ENCODE data around the gene KIAA1614.

KIAA1614 gene

GRCh38 chr1:180896161-180896560 is 16.5 kb upstream of the KIAA1614 start:
- no peak for TF ChIP-seq ZFP30 (CRISPR knock-in tag; IDR thresholded peaks at IDR 0.05)
- TF ChIP-seq POU6F1 (CRISPR knock-in tag; IDR thresholded peaks at IDR 0.05; ENCODE audit: borderline replicate concordance, low read depth): no peak
- TF ChIP-seq TCF4 (CRISPR knock-in tag; IDR thresholded peaks at IDR 0.05; ENCODE audit: borderline replicate concordance): no peak
- TF ChIP-seq ISL1 (CRISPR knock-in tag; IDR thresholded peaks at IDR 0.05): no peak
- no peak for TF ChIP-seq BACH2 (CRISPR knock-in tag; IDR thresholded peaks at IDR 0.05; ENCODE audit: borderline replicate concordance)
- TF ChIP-seq ARNTL (CRISPR knock-in tag; IDR thresholded peaks at IDR 0.05; ENCODE audit: borderline replicate concordance, low read depth): no peak
- TF ChIP-seq GLIS3 (CRISPR knock-in tag; IDR thresholded peaks at IDR 0.05): no peak
- no peak for ATAC-seq

DNA sequence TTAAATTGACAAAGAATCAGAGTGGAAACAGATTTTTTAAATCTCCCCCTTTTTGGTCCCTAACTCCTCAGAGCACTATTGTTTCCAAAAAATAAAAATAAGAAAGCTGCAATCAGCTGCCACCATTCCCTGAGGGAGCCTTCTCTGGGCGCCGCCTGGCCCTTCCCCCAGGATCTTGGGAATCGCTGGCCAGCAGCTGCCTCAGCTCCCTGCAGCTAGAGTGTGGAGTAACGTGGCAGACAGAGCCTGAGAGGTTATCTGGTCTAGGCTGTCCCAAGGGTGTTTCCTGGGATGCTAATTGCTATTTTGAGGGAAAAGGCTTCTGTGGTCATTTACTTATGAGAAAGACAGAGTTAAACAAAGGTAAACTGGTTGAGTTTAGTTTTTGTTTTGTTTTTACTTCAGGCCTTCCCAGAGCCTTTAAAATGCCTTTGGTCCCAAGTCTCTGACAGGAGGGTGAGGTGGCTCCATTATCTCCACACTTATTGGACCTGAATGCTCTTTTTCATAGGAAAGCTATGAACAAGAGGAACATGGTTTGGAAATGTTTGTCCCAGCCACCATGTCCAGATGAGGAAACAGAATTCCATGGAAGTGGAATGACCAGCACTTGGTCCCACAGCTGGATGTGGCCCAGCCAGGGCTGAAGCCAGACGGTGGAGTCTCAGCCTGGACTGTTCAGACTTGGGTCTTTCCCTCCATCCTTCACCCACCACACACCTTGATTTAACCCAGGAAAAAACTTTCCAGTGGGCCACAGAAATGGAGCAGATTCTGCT is 14.1 kb upstream of the KIAA1614 start:
- no peak; the same call in 2 of the 3 replicates for ATAC-seq
- TF ChIP-seq BACH2 (CRISPR knock-in tag; IDR thresholded peaks at IDR 0.05; ENCODE audit: borderline replicate concordance): no peak
- TF ChIP-seq, protein P1, sequence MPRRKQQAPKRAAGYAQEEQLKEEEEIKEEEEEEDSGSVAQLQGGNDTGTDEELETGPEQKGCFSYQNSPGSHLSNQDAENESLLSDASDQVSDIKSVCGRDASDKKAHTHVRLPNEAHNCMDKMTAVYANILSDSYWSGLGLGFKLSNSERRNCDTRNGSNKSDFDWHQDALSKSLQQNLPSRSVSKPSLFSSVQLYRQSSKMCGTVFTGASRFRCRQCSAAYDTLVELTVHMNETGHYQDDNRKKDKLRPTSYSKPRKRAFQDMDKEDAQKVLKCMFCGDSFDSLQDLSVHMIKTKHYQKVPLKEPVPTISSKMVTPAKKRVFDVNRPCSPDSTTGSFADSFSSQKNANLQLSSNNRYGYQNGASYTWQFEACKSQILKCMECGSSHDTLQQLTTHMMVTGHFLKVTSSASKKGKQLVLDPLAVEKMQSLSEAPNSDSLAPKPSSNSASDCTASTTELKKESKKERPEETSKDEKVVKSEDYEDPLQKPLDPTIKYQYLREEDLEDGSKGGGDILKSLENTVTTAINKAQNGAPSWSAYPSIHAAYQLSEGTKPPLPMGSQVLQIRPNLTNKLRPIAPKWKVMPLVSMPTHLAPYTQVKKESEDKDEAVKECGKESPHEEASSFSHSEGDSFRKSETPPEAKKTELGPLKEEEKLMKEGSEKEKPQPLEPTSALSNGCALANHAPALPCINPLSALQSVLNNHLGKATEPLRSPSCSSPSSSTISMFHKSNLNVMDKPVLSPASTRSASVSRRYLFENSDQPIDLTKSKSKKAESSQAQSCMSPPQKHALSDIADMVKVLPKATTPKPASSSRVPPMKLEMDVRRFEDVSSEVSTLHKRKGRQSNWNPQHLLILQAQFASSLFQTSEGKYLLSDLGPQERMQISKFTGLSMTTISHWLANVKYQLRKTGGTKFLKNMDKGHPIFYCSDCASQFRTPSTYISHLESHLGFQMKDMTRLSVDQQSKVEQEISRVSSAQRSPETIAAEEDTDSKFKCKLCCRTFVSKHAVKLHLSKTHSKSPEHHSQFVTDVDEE (CRISPR knock-in tag; IDR thresholded peaks at IDR 0.05): no peak
- no peak for TF ChIP-seq OSR1 (CRISPR knock-in tag; IDR thresholded peaks at IDR 0.05)
- TF ChIP-seq TOX (CRISPR knock-in tag; IDR thresholded peaks at IDR 0.05; ENCODE audit: borderline replicate concordance): no peak
- TF ChIP-seq ISL1 (CRISPR knock-in tag; IDR thresholded peaks at IDR 0.05): no peak
- no peak for TF ChIP-seq ZNF70 (CRISPR knock-in tag; IDR thresholded peaks at IDR 0.05)
- TF ChIP-seq ESRRG (CRISPR knock-in tag; IDR thresholded peaks at IDR 0.05): no peak
- TF ChIP-seq GLIS3 (CRISPR knock-in tag; IDR thresholded peaks at IDR 0.05): no peak
- no peak for TF ChIP-seq ARNTL (CRISPR knock-in tag; IDR thresholded peaks at IDR 0.05; ENCODE audit: borderline replicate concordance, low read depth)

- TF ChIP-seq ESRRG (CRISPR knock-in tag; IDR thresholded peaks at IDR 0.05): no peak
- TF ChIP-seq, protein P2, sequence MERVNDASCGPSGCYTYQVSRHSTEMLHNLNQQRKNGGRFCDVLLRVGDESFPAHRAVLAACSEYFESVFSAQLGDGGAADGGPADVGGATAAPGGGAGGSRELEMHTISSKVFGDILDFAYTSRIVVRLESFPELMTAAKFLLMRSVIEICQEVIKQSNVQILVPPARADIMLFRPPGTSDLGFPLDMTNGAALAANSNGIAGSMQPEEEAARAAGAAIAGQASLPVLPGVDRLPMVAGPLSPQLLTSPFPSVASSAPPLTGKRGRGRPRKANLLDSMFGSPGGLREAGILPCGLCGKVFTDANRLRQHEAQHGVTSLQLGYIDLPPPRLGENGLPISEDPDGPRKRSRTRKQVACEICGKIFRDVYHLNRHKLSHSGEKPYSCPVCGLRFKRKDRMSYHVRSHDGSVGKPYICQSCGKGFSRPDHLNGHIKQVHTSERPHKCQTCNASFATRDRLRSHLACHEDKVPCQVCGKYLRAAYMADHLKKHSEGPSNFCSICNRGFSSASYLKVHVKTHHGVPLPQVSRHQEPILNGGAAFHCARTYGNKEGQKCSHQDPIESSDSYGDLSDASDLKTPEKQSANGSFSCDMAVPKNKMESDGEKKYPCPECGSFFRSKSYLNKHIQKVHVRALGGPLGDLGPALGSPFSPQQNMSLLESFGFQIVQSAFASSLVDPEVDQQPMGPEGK (CRISPR knock-in tag; IDR thresholded peaks at IDR 0.05; ENCODE audit: borderline replicate concordance): no peak
- TF ChIP-seq ARNTL (CRISPR knock-in tag; IDR thresholded peaks at IDR 0.05; ENCODE audit: borderline replicate concordance, low read depth): no peak
- no peak for TF ChIP-seq ZFP30 (CRISPR knock-in tag; IDR thresholded peaks at IDR 0.05)
- no peak; the same call in 1 of the 2 replicates for TF ChIP-seq TCF4 (CRISPR knock-in tag; IDR thresholded peaks at IDR 0.05; ENCODE audit: borderline replicate concordance)
- TF ChIP-seq BACH2 (CRISPR knock-in tag; IDR thresholded peaks at IDR 0.05; ENCODE audit: borderline replicate concordance): no peak
- no peak for TF ChIP-seq ZNF8 (CRISPR knock-in tag; IDR thresholded peaks at IDR 0.05)
- TF ChIP-seq OSR1 (CRISPR knock-in tag; IDR thresholded peaks at IDR 0.05): no peak
- peak; percentile 35; the same call in 2 of the 3 replicates for ATAC-seq
Measured at GRCh38 chr1:180899262-180899661, 13.4 kb upstream of the KIAA1614 start.

- TF ChIP-seq ZFP3 (CRISPR knock-in tag; IDR thresholded peaks at IDR 0.05): no peak
- TF ChIP-seq ESRRG (CRISPR knock-in tag; IDR thresholded peaks at IDR 0.05): no peak
- no peak for TF ChIP-seq ISL1 (CRISPR knock-in tag; IDR thresholded peaks at IDR 0.05)
- ATAC-seq: no peak
Measured at GRCh38 chr1:180901076-180901990, 11.4 kb upstream of the KIAA1614 start.

GRCh38 chr1:180902541-180902940 is 10.2 kb upstream of the KIAA1614 start:
- ATAC-seq: no peak
- TF ChIP-seq POU6F1 (CRISPR knock-in tag; IDR thresholded peaks at IDR 0.05; ENCODE audit: borderline replicate concordance, low read depth) (no peak), ZNF70 (CRISPR knock-in tag; IDR thresholded peaks at IDR 0.05) (no peak), ARNTL (CRISPR knock-in tag; IDR thresholded peaks at IDR 0.05; ENCODE audit: borderline replicate concordance, low read depth) (no peak), BACH2 (CRISPR knock-in tag; IDR thresholded peaks at IDR 0.05; ENCODE audit: borderline replicate concordance) (no peak), TCF4 (CRISPR knock-in tag; IDR thresholded peaks at IDR 0.05; ENCODE audit: borderline replicate concordance) (no peak), ZC3H10 (CRISPR knock-in tag; IDR thresholded peaks at IDR 0.05) (no peak), SNAI2 (CRISPR knock-in tag; IDR thresholded peaks at IDR 0.05) (no peak), ESRRG (CRISPR knock-in tag; IDR thresholded peaks at IDR 0.05) (no peak), ZFP3 (CRISPR knock-in tag; IDR thresholded peaks at IDR 0.05) (no peak)
- TF ChIP-seq, protein P2 (CRISPR knock-in tag; IDR thresholded peaks at IDR 0.05; ENCODE audit: borderline replicate concordance): no peak

Data from SK-N-SH treated with all-trans-retinoic acid at 6 μM for 48 hours (cell line).